Stimulated activated naive B cell treated with anti-CD40 and anti-IgM and Interleukin-4, amounts not matched to agents 10 μg/mL and 1 μg/mL and 100 μg/mL, for 72 hours (primary cell): ENCODE measurements around the gene NLRP9.

ENCODE experiments used
- ATAC-seq, 2 donors: fragments of 150-1000 bp; cut with Tn5 transposase; replicated peaks; 2 replicates each; pipeline ENCODE4 v1.10.0; 2021; ENCODE audit warnings: moderate library complexity in 1 of 2
- DNase-seq: peaks from one replicate; pipeline ENCODE4 v3.0.0; 2021
- H3K27ac Mint-ChIP-seq: one replicate; pipeline ENCODE4 v1.8.0; 2022; ENCODE audit warnings: mild to moderate bottlenecking, mixed read lengths
- H3K27me3 Mint-ChIP-seq, 2 donors: one replicate each; pipeline ENCODE4 v1.8.0; 2022; ENCODE audit warnings: mixed read lengths in 2 of 2
- H3K36me3 Mint-ChIP-seq, 2 donors: one replicate each; pipeline ENCODE4 v1.8.0; 2022; ENCODE audit warnings: mixed read lengths in 2 of 2, mild to moderate bottlenecking in 1 of 2
- H3K4me1 Mint-ChIP-seq, 2 donors: one replicate each; pipeline ENCODE4 v1.8.0; 2022; ENCODE audit warnings: mixed read lengths in 2 of 2, mild to moderate bottlenecking in 1 of 2
- H3K4me3 Mint-ChIP-seq, 2 donors: one replicate each; pipeline ENCODE4 v1.8.0; 2022; ENCODE audit warnings: mild to moderate bottlenecking in 2 of 2, mixed read lengths in 2 of 2, moderate library complexity in 1 of 2
- H3K9me3 Mint-ChIP-seq, 2 donors: one replicate each; pipeline ENCODE4 v1.8.0; 2022; ENCODE audit warnings: mixed read lengths in 2 of 2, mild to moderate bottlenecking in 1 of 2

NLRP9 gene

GRCh38 chr19:55667958-55668357, 70.2 kb downstream of the NLRP9 start:
- Mint-ChIP-seq H3K27ac (peak overlapping the region; percentile 25), H3K9me3 (no peaks in the 10 kb centered on the region), H3K27me3 (no peaks in the 10 kb centered on the region), H3K36me3 (peaks cover 50 to 65% of the 10 kb centered on the region in 2 donors), H3K4me3 (no peak overlapping the region), H3K4me1 (peaks cover 34 to 36% of the 10 kb centered on the region in 2 donors)
- DNase-seq (no peak), ATAC-seq (no peak)

GRCh38 chr19:55667511-55667910, 70.7 kb downstream of the NLRP9 start:
- Mint-ChIP-seq H3K36me3 (peaks cover 55 to 70% of the 10 kb centered on the region in 2 donors), H3K4me1 (peaks cover 38 to 41% of the 10 kb centered on the region in 2 donors), H3K9me3 (no peaks in the 10 kb centered on the region)

GRCh38 chr19:55667006-55667381, 71.2 kb downstream of the NLRP9 start:
- ATAC-seq (no peak), DNase-seq (no peak)
- H3K27me3 Mint-ChIP-seq, result no peaks in the 10 kb centered on the region
- no peak overlapping the region for H3K4me3 Mint-ChIP-seq
- H3K9me3 Mint-ChIP-seq, result no peaks in the 10 kb centered on the region
- H3K36me3 Mint-ChIP-seq, result peaks cover 54 to 71% of the 10 kb centered on the region in 2 donors
- H3K4me1 Mint-ChIP-seq, result peaks cover 36 to 43% of the 10 kb centered on the region in 2 donors
- no peak overlapping the region for H3K27ac Mint-ChIP-seq

More at GRCh38 chr19:55667511-55667910, 70.7 kb downstream of the NLRP9 start:
- Mint-ChIP-seq H3K4me3 (no peak overlapping the region), H3K27me3 (no peaks in the 10 kb centered on the region), H3K27ac (no peak overlapping the region)
- ATAC-seq, result no peak
- DNase-seq, result no peak

GRCh38 chr19:55666343-55667005, 71.7 kb downstream of the NLRP9 start:
- no peaks in the 10 kb centered on the region for H3K9me3 Mint-ChIP-seq

GRCh38 chr19:55663846-55664536, 74.2 kb downstream of the NLRP9 start:
- ATAC-seq (no peak), DNase-seq (no peak)
- Mint-ChIP-seq H3K9me3 (no peaks in the 10 kb centered on the region), H3K4me3 (peak overlapping the region in 1 of 2 donors; percentile 13), H3K36me3 (peaks cover 54 to 65% of the 10 kb centered on the region in 2 donors), H3K4me1 (peaks cover 27 to 45% of the 10 kb centered on the region in 2 donors), H3K27me3 (no peaks in the 10 kb centered on the region), H3K27ac (no peak overlapping the region)

More at GRCh38 chr19:55666343-55667005, 71.7 kb downstream of the NLRP9 start:
- no peak overlapping the region for H3K4me3 Mint-ChIP-seq
- H3K4me1 Mint-ChIP-seq, result peaks cover 37 to 45% of the 10 kb centered on the region in 2 donors
- no peak for DNase-seq
- peaks cover 57 to 73% of the 10 kb centered on the region in 2 donors for H3K36me3 Mint-ChIP-seq
- no peaks in the 10 kb centered on the region for H3K27me3 Mint-ChIP-seq
- no peak overlapping the region for H3K27ac Mint-ChIP-seq
- no peak for ATAC-seq

GRCh38 chr19:55661826-55662225, 76.4 kb downstream of the NLRP9 start:
- no peaks in the 10 kb centered on the region for H3K9me3 Mint-ChIP-seq
- ATAC-seq (no peak), DNase-seq (no peak)
- peaks cover 49 to 61% of the 10 kb centered on the region in 2 donors for H3K36me3 Mint-ChIP-seq
- peak overlapping the region; percentile 48 for H3K27ac Mint-ChIP-seq
- H3K27me3 Mint-ChIP-seq, result no peaks in the 10 kb centered on the region
- H3K4me3 Mint-ChIP-seq, result peak overlapping the region in 1 of 2 donors; percentile 8
- peaks cover 36 to 67% of the 10 kb centered on the region in 2 donors for H3K4me1 Mint-ChIP-seq

GRCh38 chr19:55660991-55661390, 77.2 kb downstream of the NLRP9 start:
- ATAC-seq, result no peak
- no peaks in the 10 kb centered on the region for H3K9me3 Mint-ChIP-seq
- H3K4me3 Mint-ChIP-seq, result no peak overlapping the region
- peaks cover 37 to 69% of the 10 kb centered on the region in 2 donors for H3K4me1 Mint-ChIP-seq
- H3K36me3 Mint-ChIP-seq, result peaks cover 50 to 57% of the 10 kb centered on the region in 2 donors
- no peak for DNase-seq
- no peaks in the 10 kb centered on the region for H3K27me3 Mint-ChIP-seq
- H3K27ac Mint-ChIP-seq, result no peak overlapping the region

GRCh38 chr19:55660404-55660803, 77.8 kb downstream of the NLRP9 start:
- peak overlapping the region; percentile 67 for H3K27ac Mint-ChIP-seq
- ATAC-seq, result no peak
- no peaks in the 10 kb centered on the region for H3K9me3 Mint-ChIP-seq
- DNase-seq, result no peak
- H3K4me3 Mint-ChIP-seq, result no peak overlapping the region
- H3K36me3 Mint-ChIP-seq, result peaks cover 52 to 60% of the 10 kb centered on the region in 2 donors
- H3K27me3 Mint-ChIP-seq, result no peaks in the 10 kb centered on the region
- H3K4me1 Mint-ChIP-seq, result peaks cover 40 to 68% of the 10 kb centered on the region in 2 donors

GRCh38 chr19:55659822-55660221, 78.4 kb downstream of the NLRP9 start:
- DNase-seq (no peak), ATAC-seq (no peak)
- no peaks in the 10 kb centered on the region for H3K9me3 Mint-ChIP-seq
- peak overlapping the region; percentile 94 for H3K27ac Mint-ChIP-seq
- peaks cover 53 to 61% of the 10 kb centered on the region in 2 donors for H3K36me3 Mint-ChIP-seq
- H3K4me3 Mint-ChIP-seq, result peak overlapping the region; percentile 63 to 74
- peaks cover 40 to 68% of the 10 kb centered on the region in 2 donors for H3K4me1 Mint-ChIP-seq
- no peaks in the 10 kb centered on the region for H3K27me3 Mint-ChIP-seq

GRCh38 chr19:55658846-55659459, 79.2 kb downstream of the NLRP9 start:
- H3K27me3 Mint-ChIP-seq, result no peaks in the 10 kb centered on the region
- peaks cover 48 to 61% of the 10 kb centered on the region in 2 donors for H3K36me3 Mint-ChIP-seq
- H3K4me1 Mint-ChIP-seq, result peaks cover 40 to 68% of the 10 kb centered on the region in 2 donors
- ATAC-seq (no peak), DNase-seq (no peak)
- H3K9me3 Mint-ChIP-seq, result no peaks in the 10 kb centered on the region
- peak overlapping the region; percentile 57 to 63 for H3K4me3 Mint-ChIP-seq
- H3K27ac Mint-ChIP-seq, result peak overlapping the region; percentile 94
